Right lobe of liver (tissue), 4 donors: Measurements from ENCODE around the gene KISS1R.

ENCODE experiments used
- CTCF ChIP-seq, 4 donors: fragments of 200-600 bp in 3 of 4; fragments of 450-650 bp in 1 of 4; IDR thresholded peaks; one replicate each; pipeline versions ENCODE4 v1.5.1 to v1.8.0; 2016 to 2022; ENCODE audit warnings: antibody characterized with exemption in 4 of 4, mild to moderate bottlenecking in 2 of 4
- POLR2A ChIP-seq: fragments of 450-650 bp; IDR thresholded peaks from one replicate; pipeline ENCODE4 v1.6.1; 2017; ENCODE audit warnings: antibody characterized with exemption, mild to moderate bottlenecking
- donor health status: DM: no; HTN: no; CAD: no.
- donor health status: DM: no; HTN: no; CAD: no.
- donor health status: DM: no; HTN: yes; CAD: no.

GRCh38 chr19:900302-901111 lies 16.6 kb upstream of the KISS1R start:
- TF ChIP-seq POLR2A (no peak), CTCF (IDR thresholded peaks at IDR 0.05) (no peak)
